NB4 (cell line): ENCODE results near the gene ACAD11.

ENCODE experiments used
- DNase-seq: peaks from one replicate; pipeline ENCODE4 v3.0.0; 2010; ENCODE audit warnings: low read depth
- H3K4me3 ChIP-seq: one replicate; pipeline ENCODE4 v1.5.1; 2011; ENCODE audit warnings: mild to moderate bottlenecking, low read depth, low read length, moderate library complexity
- CTCF ChIP-seq: IDR thresholded peaks from one replicate; pipeline ENCODE4 v1.5.1; 2012; ENCODE audit warnings: low read depth, low read length
- MYC ChIP-seq: IDR thresholded peaks from 2 replicates; pipeline ENCODE4 v1.6.1; 2011; ENCODE audit warnings: low read depth, low read length
- POLR2A ChIP-seq: IDR thresholded peaks from 2 replicates; pipeline ENCODE4 v1.6.1; 2011; ENCODE audit warnings: mild to moderate bottlenecking; ENCODE audit not compliant: insufficient read length; ENCODE audit errors: extremely low read depth
- TF ChIP-seq, protein P1 (sequence below): IDR thresholded peaks from 2 replicates; pipeline ENCODE4 v1.6.1; 2011; ENCODE audit warnings: low read depth, low read length

ACAD11 gene

GRCh38 chr3:132637590-132637989, 22.0 kb downstream of the ACAD11 start:
- TF ChIP-seq MYC (no peak), POLR2A (no peak), CTCF (no peak)
- TF ChIP-seq, protein P1, sequence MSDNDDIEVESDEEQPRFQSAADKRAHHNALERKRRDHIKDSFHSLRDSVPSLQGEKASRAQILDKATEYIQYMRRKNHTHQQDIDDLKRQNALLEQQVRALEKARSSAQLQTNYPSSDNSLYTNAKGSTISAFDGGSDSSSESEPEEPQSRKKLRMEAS = no peak
- no peak overlapping the region for H3K4me3 ChIP-seq
- no peak for DNase-seq

- no peak overlapping the region for H3K4me3 ChIP-seq
- TF ChIP-seq MYC (no peak), POLR2A (no peak), CTCF (no peak)
- TF ChIP-seq, protein P1 = no peak
- DNase-seq = no peak
Observed at GRCh38 chr3:132635052-132635451, 24.6 kb downstream of the ACAD11 start.

GRCh38 chr3:132630612-132631011, 29.0 kb downstream of the ACAD11 start:
- H3K4me3 ChIP-seq = no peak overlapping the region
- TF ChIP-seq POLR2A = no peak
- no peak for TF ChIP-seq MYC
- TF ChIP-seq CTCF = no peak
- TF ChIP-seq, protein P1 = no peak
- no peak for DNase-seq

DNA sequence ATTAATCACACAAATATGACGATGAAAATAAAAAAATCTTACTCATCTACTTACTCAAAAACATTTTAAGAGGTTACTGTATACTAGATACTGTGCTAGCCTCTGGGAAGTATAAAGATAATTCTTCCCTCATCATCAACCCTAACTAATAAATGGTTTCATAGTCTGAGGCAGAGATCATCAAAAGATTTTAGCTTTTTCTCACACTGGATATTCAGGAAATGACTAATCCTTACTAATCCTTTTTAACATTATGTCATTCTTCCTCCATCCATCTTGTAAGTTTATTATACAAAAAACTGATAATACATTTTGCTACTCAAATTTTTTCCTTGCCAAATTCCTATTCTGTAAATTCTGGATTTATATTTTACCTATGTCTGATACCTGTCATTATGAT, 29.7 kb downstream of the ACAD11 start:
- DNase-seq = no peak
- no peak overlapping the region for H3K4me3 ChIP-seq
- TF ChIP-seq MYC (no peak), CTCF (no peak), POLR2A (no peak)
- TF ChIP-seq, protein P1 = no peak

DNA sequence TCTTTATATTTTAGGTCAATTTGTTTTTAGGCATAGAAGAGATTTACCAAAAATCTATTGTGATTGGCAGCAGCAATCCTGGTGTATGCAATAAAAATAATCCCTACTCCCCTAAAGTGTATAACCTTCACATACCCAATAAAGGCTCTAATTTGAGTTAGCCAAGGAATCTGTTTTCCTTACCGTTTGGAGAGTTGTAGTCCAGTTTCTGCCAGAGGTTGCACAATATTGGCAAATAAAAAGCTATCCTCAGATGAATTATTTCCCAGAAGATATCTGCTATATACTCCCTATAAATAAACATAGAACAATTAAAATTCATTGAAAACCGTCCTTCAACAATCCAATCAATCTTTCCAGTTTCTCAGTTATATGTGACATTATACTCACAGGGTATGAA, 31.5 kb downstream of the ACAD11 start:
- DNase-seq = no peak
- TF ChIP-seq, protein P1 = no peak
- no peak for TF ChIP-seq POLR2A
- no peak for TF ChIP-seq MYC
- no peak for TF ChIP-seq CTCF
- no peak overlapping the region for H3K4me3 ChIP-seq

DNA sequence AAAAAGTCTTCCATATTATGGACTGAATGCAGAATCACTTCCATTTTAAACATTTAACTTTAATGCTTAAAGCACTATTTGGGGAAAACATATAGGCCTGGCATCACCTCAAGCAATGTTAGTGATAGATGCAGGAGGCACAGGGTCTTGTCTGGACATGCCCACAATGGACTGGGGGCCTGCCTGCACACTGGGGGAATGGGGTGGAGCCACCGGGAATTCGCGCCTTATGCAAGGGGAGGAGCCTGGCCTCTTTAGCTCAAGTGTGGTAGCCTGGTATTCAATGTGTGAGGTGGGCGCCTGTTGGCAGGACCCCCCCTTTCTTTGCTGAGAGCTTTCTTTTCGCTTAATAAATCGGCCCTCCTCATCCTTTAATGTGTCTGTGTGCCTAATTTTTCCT, 32.7 kb downstream of the ACAD11 start:
- no peak for DNase-seq
- H3K4me3 ChIP-seq = no peak overlapping the region
- no peak for TF ChIP-seq POLR2A
- TF ChIP-seq CTCF = no peak
- TF ChIP-seq, protein P1 = no peak
- no peak for TF ChIP-seq MYC
